ENCODE data around the gene SLC1A2. TPM values are rescaled to one million over a fixed set of nuclear protein-coding genes. Genes with fewer than 3 reads are reported as not detected.
A peak's percentile ranks its signal among the peaks of the same experiment; 100 is the strongest.

Gene SLC1A2
- total RNA-seq, 2 donors from 2014 or later = 7.1 to 13.5 TPM

DNA sequence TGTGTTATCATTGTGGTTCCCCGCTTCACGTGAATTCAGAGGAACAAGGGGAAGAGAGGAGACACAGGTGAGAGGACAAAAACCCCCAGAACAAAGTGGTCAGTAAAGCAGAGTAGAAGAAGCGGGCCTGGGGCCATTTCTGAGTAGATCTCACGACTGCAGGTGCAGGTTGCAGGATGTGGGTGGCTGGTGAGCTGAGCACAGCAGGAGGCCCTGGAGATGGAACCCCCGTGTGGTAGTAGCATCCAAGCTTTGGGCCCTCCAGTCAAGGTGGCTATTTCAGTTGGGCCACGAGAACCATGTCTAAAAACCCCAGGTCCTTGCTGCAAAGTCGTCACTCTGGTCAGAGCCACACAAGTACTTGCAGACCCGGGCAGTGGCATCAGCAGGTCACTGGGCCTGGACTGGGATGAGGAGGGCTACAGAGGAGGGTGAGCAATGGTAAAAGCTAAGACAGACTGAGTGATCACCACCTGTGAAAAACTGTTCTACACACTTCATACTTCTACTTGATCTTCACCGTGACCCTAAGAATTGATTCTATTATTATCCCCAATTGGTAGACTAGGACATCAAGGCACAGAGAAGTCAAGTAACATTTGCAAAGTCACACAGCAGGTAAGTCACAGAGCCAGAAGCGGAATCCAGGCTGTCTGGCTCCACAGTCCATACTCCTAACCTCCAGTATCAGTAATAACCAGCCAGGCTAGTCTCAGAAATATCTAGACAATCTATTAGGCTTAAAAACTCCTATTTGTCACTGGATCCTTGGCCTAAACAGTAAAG is 43.8 kb downstream of the SLC1A2 start:
- Histone ChIP-seq H3K36me3 (ENCODE audit: control insufficient read depth, insufficient read depth, low read length) (no peaks in the 10 kb centered on the region), H3K27ac (ENCODE audit: low read depth, low read length) (no peak overlapping the region), H3K9ac (ENCODE audit: extremely low read depth, low read length, poor library complexity, severe bottlenecking) (no peak overlapping the region), H3K4me3 (ENCODE audit: low read length) (no peak overlapping the region), H3K9me3 (ENCODE audit: control insufficient read depth, low read length) (no peaks in the 10 kb centered on the region), H3K27me3 (ENCODE audit: control insufficient read depth, insufficient read depth, low read length, poor library complexity, severe bottlenecking) (no peaks in the 10 kb centered on the region), H3K4me1 (ENCODE audit: control insufficient read depth, insufficient read depth, low read length) (no peaks in the 10 kb centered on the region)
- Mint-ChIP-seq H3K4me3 (no peak overlapping the region), H3K27ac (no peak overlapping the region), H3K27me3 (ENCODE audit: insufficient read depth) (peaks cover 5% of the 10 kb centered on the region), H3K36me3 (ENCODE audit: low read depth) (no peaks in the 10 kb centered on the region), H3K4me1 (no peaks in the 10 kb centered on the region), H3K9me3 (no peaks in the 10 kb centered on the region)
- TF ChIP-seq, protein P1, sequence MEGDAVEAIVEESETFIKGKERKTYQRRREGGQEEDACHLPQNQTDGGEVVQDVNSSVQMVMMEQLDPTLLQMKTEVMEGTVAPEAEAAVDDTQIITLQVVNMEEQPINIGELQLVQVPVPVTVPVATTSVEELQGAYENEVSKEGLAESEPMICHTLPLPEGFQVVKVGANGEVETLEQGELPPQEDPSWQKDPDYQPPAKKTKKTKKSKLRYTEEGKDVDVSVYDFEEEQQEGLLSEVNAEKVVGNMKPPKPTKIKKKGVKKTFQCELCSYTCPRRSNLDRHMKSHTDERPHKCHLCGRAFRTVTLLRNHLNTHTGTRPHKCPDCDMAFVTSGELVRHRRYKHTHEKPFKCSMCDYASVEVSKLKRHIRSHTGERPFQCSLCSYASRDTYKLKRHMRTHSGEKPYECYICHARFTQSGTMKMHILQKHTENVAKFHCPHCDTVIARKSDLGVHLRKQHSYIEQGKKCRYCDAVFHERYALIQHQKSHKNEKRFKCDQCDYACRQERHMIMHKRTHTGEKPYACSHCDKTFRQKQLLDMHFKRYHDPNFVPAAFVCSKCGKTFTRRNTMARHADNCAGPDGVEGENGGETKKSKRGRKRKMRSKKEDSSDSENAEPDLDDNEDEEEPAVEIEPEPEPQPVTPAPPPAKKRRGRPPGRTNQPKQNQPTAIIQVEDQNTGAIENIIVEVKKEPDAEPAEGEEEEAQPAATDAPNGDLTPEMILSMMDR (conservative IDR thresholded peaks at IDR 0.05) = no peak
- WGBS, 2 experiments (ENCODE audit: insufficient coverage in 1 of 2, insufficient read length in 1 of 2) = 90 to 98% methylated on average over 9 to 10 of the region's 10 CpGs
- DNase-seq = no peak

- Histone ChIP-seq H3K9me3 (ENCODE audit: control insufficient read depth, low read length) (no peaks in the 10 kb centered on the region), H3K36me3 (ENCODE audit: control insufficient read depth, insufficient read depth, low read length) (no peaks in the 10 kb centered on the region), H3K4me3 (ENCODE audit: low read length) (no peak overlapping the region), H3K9ac (ENCODE audit: extremely low read depth, low read length, poor library complexity, severe bottlenecking) (no peak overlapping the region), H3K27me3 (ENCODE audit: control insufficient read depth, insufficient read depth, low read length, poor library complexity, severe bottlenecking) (no peaks in the 10 kb centered on the region), H3K4me1 (ENCODE audit: control insufficient read depth, insufficient read depth, low read length) (no peaks in the 10 kb centered on the region), H3K27ac (ENCODE audit: low read depth, low read length) (no peak overlapping the region)
- Mint-ChIP-seq H3K4me1 (no peaks in the 10 kb centered on the region), H3K36me3 (ENCODE audit: low read depth) (no peaks in the 10 kb centered on the region), H3K27me3 (ENCODE audit: insufficient read depth) (peaks cover 11% of the 10 kb centered on the region), H3K9me3 (no peaks in the 10 kb centered on the region), H3K27ac (no peak overlapping the region), H3K4me3 (no peak overlapping the region)
- DNase-seq = peak; percentile 27
- TF ChIP-seq, protein P1 (conservative IDR thresholded peaks at IDR 0.05) = peak; percentile 23
- 83% methylated on average over 2 of the region's 2 CpGs; no CpG with 5 or more reads in 1 of the 2 experiments for WGBS, 2 experiments (ENCODE audit: insufficient coverage in 1 of 2, insufficient read length in 1 of 2)
These were observed 45.9 kb downstream of the SLC1A2 start for GRCh38 chr11:35373284-35373933.

DNA sequence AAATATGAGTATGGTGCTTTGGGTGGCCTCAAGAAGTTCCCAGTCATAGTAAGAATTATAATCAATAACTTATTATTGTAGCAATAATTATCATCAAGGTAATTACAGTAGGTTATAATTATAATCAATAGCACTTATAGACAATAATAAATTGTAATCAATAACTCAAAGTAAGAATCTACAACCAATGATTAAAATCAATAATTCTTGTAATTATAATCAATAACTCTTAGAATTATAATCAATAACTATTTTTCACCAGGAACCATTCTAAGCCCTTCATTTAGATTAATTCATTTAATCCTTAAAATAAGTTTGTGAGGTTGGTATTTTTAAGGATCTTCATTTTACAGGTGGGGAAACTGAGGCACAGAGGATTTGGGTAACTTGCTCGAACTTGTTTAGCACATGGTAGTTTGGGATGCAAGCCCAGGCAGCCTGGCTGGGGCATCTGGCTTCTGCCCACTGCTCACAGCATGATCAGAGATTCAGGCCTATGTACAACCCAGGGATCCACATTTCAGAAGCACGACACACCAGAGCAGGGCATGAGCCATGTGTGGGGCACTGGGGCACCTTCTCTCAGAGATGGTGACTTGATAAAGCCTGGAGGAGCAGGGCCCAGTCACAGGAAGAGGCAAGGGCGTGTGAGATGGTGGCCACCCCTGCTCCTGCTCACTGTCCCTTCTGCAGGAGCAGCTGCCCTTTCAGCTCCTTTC is 46.6 kb downstream of the SLC1A2 start:
- H3K27ac Mint-ChIP-seq = no peak overlapping the region
- no peaks in the 10 kb centered on the region for H3K9me3 ChIP-seq (ENCODE audit: control insufficient read depth, low read length)
- H3K4me3 Mint-ChIP-seq = no peak overlapping the region
- H3K4me1 ChIP-seq (ENCODE audit: control insufficient read depth, insufficient read depth, low read length) = no peaks in the 10 kb centered on the region
- no peak overlapping the region for H3K9ac ChIP-seq (ENCODE audit: extremely low read depth, low read length, poor library complexity, severe bottlenecking)
- TF ChIP-seq, protein P1 (conservative IDR thresholded peaks at IDR 0.05) = no peak
- no peaks in the 10 kb centered on the region for H3K4me1 Mint-ChIP-seq
- no peak overlapping the region for H3K4me3 ChIP-seq (ENCODE audit: low read length)
- peaks cover 11% of the 10 kb centered on the region for H3K27me3 Mint-ChIP-seq (ENCODE audit: insufficient read depth)
- H3K27ac ChIP-seq (ENCODE audit: low read depth, low read length) = no peak overlapping the region
- no peaks in the 10 kb centered on the region for H3K36me3 ChIP-seq (ENCODE audit: control insufficient read depth, insufficient read depth, low read length)
- WGBS, 2 experiments (ENCODE audit: insufficient coverage in 1 of 2, insufficient read length in 1 of 2) = 80 to 89% methylated on average over 1 to 3 of the region's 3 CpGs
- H3K36me3 Mint-ChIP-seq (ENCODE audit: low read depth) = no peaks in the 10 kb centered on the region
- no peak for DNase-seq
- H3K27me3 ChIP-seq (ENCODE audit: control insufficient read depth, insufficient read depth, low read length, poor library complexity, severe bottlenecking) = no peaks in the 10 kb centered on the region
- H3K9me3 Mint-ChIP-seq = no peaks in the 10 kb centered on the region
